Adrenal gland (tissue), 5 donors: Measurements from ENCODE around the gene HDAC4.

Experiments used
- POLR2A ChIP-seq, 2 donors: fragments of 450-650 bp; IDR thresholded peaks; one replicate each; pipeline ENCODE4 v1.6.1; 2017; ENCODE audit warnings: antibody characterized with exemption in 2 of 2, mild to moderate bottlenecking in 2 of 2, moderate library complexity in 1 of 2
- TF ChIP-seq, protein P1 (sequence below), 6 experiments: fragments of 450-650 bp in 4 of 6; fragments of 200-600 bp in 2 of 6; sonication (generic) in 1 of 6; IDR thresholded peaks; 1 replicate in 5 of 6; 2 replicates in 1 of 6; pipeline versions ENCODE4 v1.5.1 to v1.8.0; 2016 to 2021; ENCODE audit warnings: antibody characterized with exemption in 6 of 6, mild to moderate bottlenecking in 2 of 6, moderate library complexity in 1 of 6
- donor health status: DM: no; HTN: no; CAD: no.

DNA sequence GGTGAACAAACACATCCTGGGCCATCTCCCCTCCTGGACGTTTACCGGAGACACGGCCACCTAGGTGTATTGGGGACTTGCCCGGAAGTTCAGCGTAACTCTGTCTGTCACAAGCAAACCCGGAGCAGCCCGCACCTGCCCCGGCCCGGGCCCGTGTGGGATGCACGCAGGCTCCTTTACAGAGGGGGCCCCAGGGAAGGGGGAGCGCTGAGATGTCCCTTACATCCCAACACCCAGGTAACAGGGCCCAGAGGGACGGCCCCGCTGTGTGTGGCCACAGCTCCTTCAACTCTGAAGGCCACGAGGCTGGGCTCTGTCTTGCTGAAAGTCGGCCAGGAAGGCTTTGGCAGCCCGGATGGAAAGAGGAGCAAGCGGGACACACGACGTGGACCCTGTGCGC, 340.1 kb downstream of the HDAC4 start:
- TF ChIP-seq, protein P1, sequence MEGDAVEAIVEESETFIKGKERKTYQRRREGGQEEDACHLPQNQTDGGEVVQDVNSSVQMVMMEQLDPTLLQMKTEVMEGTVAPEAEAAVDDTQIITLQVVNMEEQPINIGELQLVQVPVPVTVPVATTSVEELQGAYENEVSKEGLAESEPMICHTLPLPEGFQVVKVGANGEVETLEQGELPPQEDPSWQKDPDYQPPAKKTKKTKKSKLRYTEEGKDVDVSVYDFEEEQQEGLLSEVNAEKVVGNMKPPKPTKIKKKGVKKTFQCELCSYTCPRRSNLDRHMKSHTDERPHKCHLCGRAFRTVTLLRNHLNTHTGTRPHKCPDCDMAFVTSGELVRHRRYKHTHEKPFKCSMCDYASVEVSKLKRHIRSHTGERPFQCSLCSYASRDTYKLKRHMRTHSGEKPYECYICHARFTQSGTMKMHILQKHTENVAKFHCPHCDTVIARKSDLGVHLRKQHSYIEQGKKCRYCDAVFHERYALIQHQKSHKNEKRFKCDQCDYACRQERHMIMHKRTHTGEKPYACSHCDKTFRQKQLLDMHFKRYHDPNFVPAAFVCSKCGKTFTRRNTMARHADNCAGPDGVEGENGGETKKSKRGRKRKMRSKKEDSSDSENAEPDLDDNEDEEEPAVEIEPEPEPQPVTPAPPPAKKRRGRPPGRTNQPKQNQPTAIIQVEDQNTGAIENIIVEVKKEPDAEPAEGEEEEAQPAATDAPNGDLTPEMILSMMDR (IDR thresholded peaks at IDR 0.05): no peak
- no peak for TF ChIP-seq POLR2A (IDR thresholded peaks at IDR 0.05)
